NCI-H1417 (cell line): ENCODE data around the gene TMED5.
A peak's percentile ranks its signal among the peaks of the same experiment; 100 is the strongest.
"Not testable (repeated sequence)": the region's sequence is repeated elsewhere in the genome, so short reads cannot be mapped to it uniquely, and the experiment has no call there.

Experiments
- DNase-seq, 3 experiments: peaks; one replicate each; lab custom pipeline; 2025; lab: John Stamatoyannopoulos, UW

The TMED5 gene

DNA sequence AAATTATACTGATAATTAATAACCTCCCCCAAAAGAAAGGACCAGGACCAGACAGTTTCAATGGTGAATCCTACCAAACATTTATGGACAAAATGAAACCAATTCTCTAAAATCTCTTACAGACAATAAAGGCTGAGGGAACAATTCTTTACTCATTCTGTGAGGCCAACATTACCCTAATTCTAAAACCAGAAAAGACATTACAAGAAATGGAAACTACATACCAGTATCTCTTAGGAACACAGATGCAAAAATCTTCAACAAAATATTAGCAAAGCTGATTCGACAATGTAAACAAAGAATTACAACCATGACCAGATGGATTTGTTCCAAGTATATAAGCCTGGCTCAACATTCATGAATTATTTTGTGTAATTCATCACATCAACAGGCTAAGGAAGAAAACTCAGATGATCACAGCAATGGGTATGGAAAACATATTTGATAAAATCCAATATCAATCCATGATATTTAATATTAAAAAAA lies 8.6 kb downstream of the TMED5 start:
- no peak for DNase-seq

DNA sequence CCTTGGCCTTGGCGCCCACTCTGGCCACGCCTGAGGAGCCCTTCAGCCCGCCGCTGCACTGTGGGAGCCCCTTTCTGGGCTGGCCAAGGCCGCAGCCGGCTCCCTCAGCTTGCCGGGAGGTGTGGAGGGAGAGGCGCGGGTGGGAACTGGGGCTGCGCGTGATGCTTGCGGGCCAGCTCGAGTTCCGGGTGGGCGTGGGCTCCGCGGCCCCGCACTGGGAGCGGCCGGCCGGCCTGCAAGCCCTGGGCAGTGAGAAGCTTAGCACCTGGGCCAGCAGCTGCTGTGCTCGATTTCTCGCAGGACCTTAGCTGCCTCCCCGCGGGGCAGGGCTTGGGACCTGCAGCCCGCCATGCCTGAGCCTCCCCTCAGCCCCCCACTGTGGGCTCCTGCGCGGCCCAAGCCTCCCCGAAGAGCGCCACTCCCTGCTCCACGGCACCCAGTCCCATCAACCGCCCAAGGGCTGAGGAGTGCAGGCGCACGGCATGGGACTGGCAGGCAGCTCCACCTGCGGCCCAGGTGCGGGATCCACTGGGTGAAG lies 10.0 kb downstream of the TMED5 start:
- not testable (repeated sequence) for DNase-seq

DNA sequence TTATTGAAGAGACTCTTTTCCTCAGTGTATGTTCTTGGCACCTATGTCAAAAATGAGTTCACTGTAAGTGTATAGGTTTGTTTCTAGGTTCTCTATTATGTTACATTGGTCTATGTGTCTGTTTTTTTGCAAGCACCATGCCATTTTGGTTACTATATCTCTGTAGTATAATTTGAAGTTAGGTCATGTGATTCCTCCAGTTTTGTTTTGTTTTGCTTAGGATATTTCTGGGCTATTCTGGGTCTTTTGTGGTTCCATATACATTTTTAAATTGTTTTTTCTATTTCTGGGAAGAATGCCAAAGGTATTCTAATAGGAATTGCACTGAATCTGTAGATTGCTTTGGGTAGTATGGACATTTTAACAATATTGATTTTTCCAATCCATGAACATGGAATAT lies 13.2 kb downstream of the TMED5 start:
- no peak for DNase-seq

GRCh38 chr1:93165895-93166294 lies 14.3 kb downstream of the TMED5 start:
- not testable (repeated sequence) for DNase-seq

GRCh38 chr1:93164816-93165215 lies 15.4 kb downstream of the TMED5 start:
- no peak for DNase-seq

GRCh38 chr1:93163314-93163713 lies 16.9 kb downstream of the TMED5 start:
- not testable (repeated sequence) for DNase-seq

DNA sequence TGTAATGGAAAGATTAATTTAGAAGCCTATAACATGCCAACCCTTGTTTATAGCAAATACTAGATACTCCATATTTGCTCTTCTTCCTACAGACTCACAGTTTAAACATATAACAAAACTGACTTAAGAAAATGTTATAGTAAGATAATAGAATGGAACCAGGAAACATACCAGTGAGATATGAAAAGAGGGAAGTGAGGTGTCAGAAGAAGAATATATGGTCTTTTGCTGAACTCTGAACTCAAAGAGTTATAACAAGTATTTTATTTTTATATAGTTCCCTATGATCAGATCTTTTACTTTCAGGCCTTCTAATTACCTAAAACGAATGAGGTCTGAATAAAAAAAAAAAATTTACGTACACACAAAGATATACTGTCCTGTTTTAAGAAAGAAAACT lies 20.9 kb downstream of the TMED5 start:
- no peak for DNase-seq

GRCh38 chr1:93155335-93155734 lies 24.9 kb downstream of the TMED5 start:
- DNase-seq = no peak

DNA sequence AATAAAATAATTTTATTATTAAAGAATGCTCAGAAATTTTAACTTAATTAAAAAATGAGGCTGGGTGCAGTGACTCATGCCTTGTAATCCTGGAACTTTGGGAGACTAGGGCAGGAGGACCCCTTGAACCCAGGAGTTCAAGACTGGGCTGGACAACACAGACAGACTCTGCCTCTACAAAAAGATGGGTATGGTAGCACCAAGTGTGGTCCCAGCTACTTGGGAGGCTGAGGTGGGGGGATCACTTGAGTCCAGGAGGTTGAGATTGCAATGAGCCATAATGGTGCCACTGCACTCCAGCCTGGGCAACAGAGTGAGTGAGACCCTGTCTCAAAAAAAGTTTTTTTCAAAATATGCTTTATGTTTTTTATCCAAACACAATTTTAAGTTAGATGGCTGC lies 25.3 kb downstream of the TMED5 start:
- no peak for DNase-seq

GRCh38 chr1:93152835-93153234 lies 27.4 kb downstream of the TMED5 start:
- no peak for DNase-seq

DNA sequence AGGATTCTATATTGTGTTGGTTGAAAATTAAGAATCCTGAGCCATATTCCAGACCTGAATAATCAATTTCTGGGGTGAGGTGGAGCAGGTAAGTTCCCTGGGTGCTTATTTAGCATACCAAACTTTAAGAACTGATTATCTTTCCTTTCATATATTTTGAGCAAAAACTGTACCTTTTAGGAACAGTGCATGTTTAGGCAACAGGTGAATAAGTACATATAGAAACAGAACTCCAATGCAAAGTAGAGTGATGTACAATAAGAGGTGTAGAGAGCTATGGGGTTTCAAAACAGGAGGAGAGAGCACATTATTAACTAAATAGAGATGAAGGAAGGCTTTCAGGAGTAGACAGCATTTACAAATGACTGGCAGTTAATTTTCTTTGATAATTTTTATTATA lies 28.7 kb downstream of the TMED5 start:
- no peak for DNase-seq

DNA sequence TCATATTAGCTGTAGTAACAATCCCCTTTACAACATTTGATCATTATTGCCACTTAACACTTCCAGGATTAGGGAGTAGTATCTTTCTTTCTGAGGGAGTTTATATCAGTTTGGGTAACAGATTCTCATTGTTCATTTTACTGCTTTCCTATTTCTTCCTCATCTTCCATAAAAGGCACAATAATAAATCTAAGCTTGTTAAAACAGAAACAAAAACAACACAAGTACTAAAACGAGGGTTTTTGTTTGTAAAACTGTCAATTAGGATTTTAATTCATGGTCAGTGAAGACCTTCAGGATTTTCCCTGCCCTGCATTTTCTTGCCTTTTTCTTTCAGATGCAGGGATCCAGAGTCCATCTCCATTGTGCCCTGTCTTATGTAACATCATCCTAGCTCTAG lies 29.5 kb downstream of the TMED5 start:
- no peak for DNase-seq

DNA sequence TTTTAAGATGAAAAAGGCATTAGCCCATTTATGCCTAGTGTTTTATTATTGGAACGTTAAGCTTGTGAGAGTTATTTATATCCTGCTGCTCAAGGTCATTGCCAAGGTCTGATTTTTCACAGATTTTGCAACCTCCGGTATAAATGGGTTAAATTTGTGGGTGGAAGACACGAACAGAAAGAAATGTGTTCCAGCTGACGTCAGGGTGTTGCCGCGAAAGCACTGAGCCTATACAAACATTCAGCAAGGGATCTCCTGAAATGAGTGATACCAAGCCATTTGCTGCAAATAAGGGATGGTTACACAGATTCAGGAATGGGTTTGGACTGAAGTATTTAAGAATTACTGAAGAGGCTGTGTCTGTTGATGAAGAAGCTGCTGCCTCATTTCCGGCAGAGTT lies 32.2 kb downstream of the TMED5 start:
- DNase-seq = no peak

DNA sequence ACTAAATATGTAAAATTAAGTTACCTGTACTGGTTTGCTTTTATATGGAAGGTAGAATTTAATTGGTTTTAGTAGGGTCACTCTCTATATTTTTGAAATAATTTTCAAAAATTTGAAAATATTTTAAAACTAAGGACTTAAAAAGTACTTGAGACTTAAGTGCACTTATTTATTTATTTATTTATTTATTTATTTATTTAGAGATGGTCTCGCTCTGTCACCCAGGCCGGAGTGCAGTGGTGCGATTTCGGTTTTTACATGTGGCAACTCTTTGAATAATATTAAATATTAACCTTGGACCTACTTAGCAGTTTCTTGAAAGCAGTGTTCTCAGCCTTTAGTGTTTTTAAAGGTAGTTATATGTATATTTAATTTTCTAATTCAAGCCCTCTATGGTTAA lies 36.4 kb downstream of the TMED5 start:
- DNase-seq = no peak

- DNase-seq = no peak
Observed at GRCh38 chr1:93143136-93143535, 37.1 kb downstream of the TMED5 start.

DNA sequence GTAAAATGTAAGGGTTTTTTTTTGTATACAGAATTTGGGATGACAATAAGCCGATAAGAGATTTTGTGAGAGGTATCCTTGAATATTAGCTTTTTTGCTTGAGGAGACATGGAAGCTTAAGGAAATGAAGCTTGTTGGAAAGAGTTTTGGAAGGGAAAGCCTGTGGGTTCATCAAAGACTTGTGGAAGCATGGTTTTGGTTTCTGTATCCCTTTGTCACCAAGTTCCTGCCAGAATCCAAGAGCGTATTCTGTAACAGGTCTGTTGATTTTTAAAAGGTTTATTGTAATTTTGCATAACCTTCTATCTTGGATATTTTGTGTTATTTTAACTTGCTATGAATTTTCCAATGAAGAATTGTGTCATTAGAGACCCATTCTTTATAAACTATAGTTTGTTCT lies 38.1 kb downstream of the TMED5 start:
- no peak for DNase-seq

- no peak for DNase-seq
Observed at GRCh38 chr1:93140106-93140505, 40.1 kb downstream of the TMED5 start.

DNA sequence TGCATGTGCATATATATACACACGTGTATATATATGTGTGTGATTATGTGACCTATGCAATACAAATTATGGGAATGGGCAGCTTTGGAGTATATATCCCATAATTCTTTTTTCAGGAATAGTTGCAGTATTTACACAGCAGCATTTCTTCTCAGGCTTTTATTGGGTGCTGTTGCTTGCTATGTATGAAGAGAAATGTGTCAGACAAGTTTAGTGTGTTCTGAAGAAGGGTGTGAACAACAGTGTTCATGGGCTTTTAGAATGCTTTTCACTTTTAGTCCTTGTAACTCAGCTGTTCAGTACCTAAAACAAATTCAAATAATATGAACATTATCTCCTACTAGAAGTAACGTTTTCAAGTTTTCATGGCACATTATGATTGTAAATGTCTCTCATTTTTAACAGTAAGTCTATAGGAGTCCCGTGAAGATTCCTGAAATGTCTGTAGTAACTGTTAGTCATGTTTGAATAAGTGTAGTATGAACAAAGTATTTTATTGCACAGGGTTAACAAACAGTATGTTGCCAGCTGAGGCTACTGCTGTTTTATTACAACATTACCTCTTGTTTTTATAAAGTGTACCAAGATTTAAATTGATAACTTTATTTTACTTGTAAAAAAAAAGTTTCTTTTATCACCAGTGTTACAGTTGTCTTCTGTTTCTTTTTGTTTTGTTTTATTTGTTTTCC lies 42.5 kb downstream of the TMED5 start:
- no peak for DNase-seq

DNA sequence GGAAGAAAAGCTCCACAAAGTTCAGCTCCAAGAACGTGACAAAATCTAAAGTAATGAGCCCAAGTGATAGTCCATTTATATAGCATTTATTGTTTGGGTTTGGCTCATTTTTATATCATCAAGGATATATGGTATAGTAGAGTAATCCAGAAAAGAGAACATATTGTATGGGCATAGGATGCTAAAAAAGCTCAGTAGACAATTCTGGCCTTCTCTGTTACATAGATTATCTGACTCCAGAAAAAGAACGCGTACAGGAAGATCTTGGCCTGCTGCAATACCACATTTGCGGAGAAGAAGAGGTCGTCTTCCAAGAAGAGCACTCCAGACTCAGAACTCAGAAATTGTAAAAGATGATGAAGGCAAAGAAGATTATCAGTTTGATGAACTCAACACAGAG lies 43.8 kb downstream of the TMED5 start:
- DNase-seq = no peak

- DNase-seq = no peak
Observed at GRCh38 chr1:93132638-93133037, 47.6 kb downstream of the TMED5 start.

- peak in 1 of 3 experiments; percentile 59 for DNase-seq
Observed at GRCh38 chr1:93129507-93130099, 50.6 kb downstream of the TMED5 start.

- DNase-seq = no peak
Observed at GRCh38 chr1:93124556-93125355, 55.5 kb downstream of the TMED5 start.
